Common myeloid progenitor, CD34-positive (primary cell): ENCODE results near the gene NR2E1. TPM values are rescaled to one million over a fixed set of nuclear protein-coding genes. Genes with fewer than 3 reads are reported as not detected.

Experiments
- CTCF ChIA-PET: fragments of 350-600 bp; sonication (Branson Sonifier 250); formaldehyde crosslinking; loops from one replicate; lab custom pipeline; 2021; ENCODE audit warnings: antibody characterized with exemption; lab: Charles Lee
- POLR2A ChIA-PET: fragments of 350-600 bp; sonication (Branson Sonifier 250); formaldehyde crosslinking; loops from one replicate; lab custom pipeline; 2021; ENCODE audit warnings: antibody characterized with exemption; lab: Charles Lee
- DNase-seq, 3 donors: peaks; one replicate each; pipeline versions ENCODE4 v3.0.0 to v3.0.0-alpha.2; 2013
- H3K27ac ChIP-seq, 2 experiments: 1 replicate in 1 of 2; 2 replicates in 1 of 2; pipeline ENCODE4 v1.7.0; 2013; ENCODE audit warnings: inconsistent platforms in 2 of 2, low read length in 2 of 2, mild to moderate bottlenecking in 2 of 2, low read depth in 1 of 2, moderate library complexity in 1 of 2; ENCODE audit not compliant: severe bottlenecking in 2 of 2, insufficient read depth in 1 of 2, poor library complexity in 1 of 2
- H3K27me3 ChIP-seq, 5 experiments: replicated peaks in 2 of 5; 1 replicate in 3 of 5; 2 replicates in 2 of 5; pipeline versions ENCODE4 v1.6.1 to v1.7.0; 2013; ENCODE audit warnings: low read length in 4 of 5, mild to moderate bottlenecking in 2 of 5, moderate library complexity in 2 of 5, inconsistent platforms in 1 of 5; ENCODE audit not compliant: insufficient read depth in 5 of 5, control insufficient read depth in 4 of 5
- H3K36me3 ChIP-seq, 4 experiments: 1 replicate in 2 of 4; 2 replicates in 2 of 4; pipeline versions ENCODE4 v1.6.1 to v1.7.0; 2013; ENCODE audit warnings: low read length in 3 of 4, control low read depth in 1 of 4, mild to moderate bottlenecking in 1 of 4; ENCODE audit not compliant: control insufficient read depth in 4 of 4, insufficient read depth in 4 of 4
- H3K4me1 ChIP-seq, 4 experiments: 1 replicate in 3 of 4; 2 replicates in 1 of 4; pipeline versions ENCODE4 v1.6.1 to v1.7.1; 2013; ENCODE audit warnings: low read length in 3 of 4, mild to moderate bottlenecking in 3 of 4, control low read depth in 1 of 4, inconsistent platforms in 1 of 4, moderate library complexity in 1 of 4; ENCODE audit not compliant: control insufficient read depth in 4 of 4, insufficient read depth in 4 of 4; ENCODE audit errors: control extremely low read depth in 1 of 4
- H3K4me3 ChIP-seq, 7 experiments: 1 replicate in 4 of 7; 2 replicates in 3 of 7; pipeline versions ENCODE4 v1.5.1 to v1.7.0; 2013; ENCODE audit warnings: mild to moderate bottlenecking in 7 of 7, low read length in 6 of 7, moderate library complexity in 6 of 7, inconsistent platforms in 2 of 7, low read depth in 2 of 7, control low read depth in 1 of 7; ENCODE audit not compliant: insufficient read depth in 4 of 7, control insufficient read depth in 1 of 7; ENCODE audit errors: extremely low read depth in 1 of 7
- H3K9me3 ChIP-seq, 5 experiments: 1 replicate in 4 of 5; 2 replicates in 1 of 5; pipeline versions ENCODE4 v1.6.1 to v1.7.1; 2013; ENCODE audit warnings: low read length in 4 of 5, mild to moderate bottlenecking in 2 of 5, inconsistent platforms in 1 of 5, low read depth in 1 of 5, moderate library complexity in 1 of 5; ENCODE audit not compliant: control insufficient read depth in 4 of 5, insufficient read depth in 2 of 5; ENCODE audit errors: control extremely low read depth in 1 of 5
- WGBS: methylation state at CpG from one replicate; pipeline ENCODE4 v1.1.5; 2013; ENCODE audit not compliant: insufficient coverage; 5-methylcytosine and 5-hydroxymethylcytosine counted together
- polyA plus RNA-seq: library from polyadenylated mRNA; unstranded; fragments of 120-200 nt; gene quantifications from one replicate; pipeline ENCODE4 v1.2.1, GENCODE V29; 2013

NR2E1 gene
- not detected for polyA plus RNA-seq

- CTCF ChIA-PET = interaction anchor here (0.5 to 2.7 kb wide), 4 partner anchors 21 to 85 kb away, joined by 3 to 10 read pairs (median 3); no protein-coding TSS in a partner anchor
- POLR2A ChIA-PET = interaction anchor here (0.5 kb wide), 1 partner anchor 52 kb away, joined by 3 read pairs; no protein-coding TSS in a partner anchor
These were observed at the start of gene NR2E1 for GRCh38 chr6:108165714-108166663. Gene NR2E1 (plus strand): TSS chr6:108166022. CDS start chr6:108166766, 744 bp downstream.

GRCh38 chr6:108116546-108117426, 49.0 kb upstream of the NR2E1 start:
- Histone ChIP-seq H3K27me3 (peaks cover 5 to 99% (median 63%) of the 10 kb centered on the region in 5 experiments), H3K9me3 (no peaks in the 10 kb centered on the region), H3K4me3 (peak overlapping the region in 3 of 7 experiments; percentile 71 to 80 (median 79)), H3K36me3 (no peaks in the 10 kb centered on the region), H3K27ac (no peak overlapping the region), H3K4me1 (peaks cover 4 to 58% (median 48%) of the 10 kb centered on the region in 4 experiments)
- ChIA-PET CTCF (interaction anchor here (0.8 to 1.0 kb wide), 2 partner anchors 9 to 52 kb away, joined by 4 read pairs; no protein-coding TSS in a partner anchor), POLR2A (no interaction called here)
- DNase-seq = peak in 1 of 3 donors; percentile 14
- 9% methylated on average over 20 of the region's 46 CpGs for WGBS

More at GRCh38 chr6:108165714-108166663, at the start of gene NR2E1:
- Histone ChIP-seq H3K9me3 (peaks cover 0 to 4% (median 0%) of the 10 kb centered on the region in 5 experiments), H3K36me3 (no peaks in the 10 kb centered on the region), H3K27ac (no peak within 1 kb of the TSS), H3K4me1 (peaks cover 0 to 49% (median 41%) of the 10 kb centered on the region in 4 experiments), H3K4me3 (peak within 1 kb of the TSS in 3 of 7 experiments; percentile 7 to 51 (median 11)), H3K27me3 (peaks cover 19 to 100% (median 78%) of the 10 kb centered on the region in 5 experiments)
- DNase-seq = peak in 2 of 3 donors; percentile 57 to 65
- 3% methylated on average over 40 of the region's 54 CpGs for WGBS

- ChIA-PET POLR2A (no interaction called here), CTCF (interaction anchor here (1.0 kb wide), 1 partner anchor 51 kb away, joined by 4 read pairs; no protein-coding TSS in a partner anchor)
- H3K27me3 ChIP-seq = peaks cover 7 to 99% (median 64%) of the 10 kb centered on the region in 5 experiments
These were observed 48.1 kb upstream of the NR2E1 start for GRCh38 chr6:108117427-108118358.

GRCh38 chr6:108118359-108118724, 47.5 kb upstream of the NR2E1 start:
- Histone ChIP-seq H3K9me3 (no peaks in the 10 kb centered on the region), H3K4me1 (peaks cover 4 to 58% (median 48%) of the 10 kb centered on the region in 4 experiments), H3K27ac (no peak overlapping the region), H3K4me3 (peak overlapping the region in 6 of 7 experiments; percentile 48 to 80 (median 66)), H3K36me3 (no peaks in the 10 kb centered on the region), H3K27me3 (peaks cover 9 to 99% (median 70%) of the 10 kb centered on the region in 5 experiments)
- DNase-seq = no peak
- ChIA-PET POLR2A (interaction anchor here (0.6 kb wide), 1 partner anchor 38 kb away, joined by 3 read pairs; no protein-coding TSS in a partner anchor), CTCF (no interaction called here)
- WGBS = 1% methylated on average over 23 of the region's 45 CpGs

More at GRCh38 chr6:108117427-108118358, 48.1 kb upstream of the NR2E1 start:
- Histone ChIP-seq H3K4me3 (peak overlapping the region; percentile 47 to 80 (median 61)), H3K36me3 (no peaks in the 10 kb centered on the region), H3K9me3 (no peaks in the 10 kb centered on the region), H3K4me1 (peaks cover 4 to 58% (median 48%) of the 10 kb centered on the region in 4 experiments), H3K27ac (no peak overlapping the region)
- DNase-seq = peak; percentile 40 to 71 (median 62)
- under 1% methylated on average over 59 of the region's 72 CpGs for WGBS

GRCh38 chr6:108118810-108119768, 46.7 kb upstream of the NR2E1 start:
- Histone ChIP-seq H3K36me3 (no peaks in the 10 kb centered on the region), H3K9me3 (no peaks in the 10 kb centered on the region), H3K4me3 (peak overlapping the region in 6 of 7 experiments; percentile 10 to 79 (median 37)), H3K27ac (no peak overlapping the region), H3K27me3 (peaks cover 12 to 99% (median 73%) of the 10 kb centered on the region in 5 experiments), H3K4me1 (peaks cover 4 to 51% (median 42%) of the 10 kb centered on the region in 4 experiments)
- CTCF ChIA-PET = interaction anchor here (0.9 kb wide), 1 partner anchor 49 kb away, joined by 3 read pairs; no protein-coding TSS in a partner anchor
- peak in 2 of 3 donors; percentile 54 to 62 for DNase-seq
- POLR2A ChIA-PET = interaction anchor here (0.6 kb wide), 1 partner anchor 37 kb away, joined by 3 read pairs; no protein-coding TSS in a partner anchor
- 1% methylated on average over 42 of the region's 67 CpGs for WGBS
